HCT116 (cell line): ENCODE measurements around the gene DIAPH3.
"Not testable (repeated sequence)": the region's sequence is repeated elsewhere in the genome, so short reads cannot be mapped to it uniquely, and the experiment has no call there.

Source experiments
- POLR2A ChIP-seq: IDR thresholded peaks from 2 replicates; pipeline ENCODE4 v1.7.0; 2011; ENCODE audit warnings: borderline replicate concordance; ENCODE audit not compliant: insufficient read depth, insufficient read length; ENCODE audit errors: extremely low read depth
- REST ChIP-seq: IDR thresholded peaks from 2 replicates; pipeline ENCODE4 v1.6.1; 2012; ENCODE audit warnings: low read depth
- TCF7L2 ChIP-seq: IDR thresholded peaks from 2 replicates; pipeline ENCODE4 v1.7.0; 2011; ENCODE audit warnings: borderline replicate concordance, inconsistent platforms; ENCODE audit not compliant: insufficient read depth, insufficient read length; ENCODE audit errors: extremely low read depth

- TF ChIP-seq POLR2A, TCF7L2, REST: not testable (repeated sequence)
These were observed 32.2 kb upstream of the DIAPH3 start for GRCh38 chr13:60195893-60196292.
